ENCODE data around the gene XKR8. TPM values are rescaled to one million over a fixed set of nuclear protein-coding genes. Genes with fewer than 3 reads are reported as not detected.

The XKR8 gene
- total and polyA plus RNA-seq, 8 donors: 4.5 to 9.5 (median 7.5) TPM

GRCh38 chr1:27970401-27970800, 10.6 kb downstream of the XKR8 start:
- TF ChIP-seq CTCF (IDR thresholded peaks at IDR 0.05): no peak
- no peak for FAIRE-seq
- H3K36me3 ChIP-seq: peaks cover 3 to 28% (median 9%) of the 10 kb centered on the region in 3 donors
- no peaks in the 10 kb centered on the region for H3K9me3 ChIP-seq
- DNase-seq: no peak
- intact Hi-C loops (cut with DNase I): no loop called here
- ATAC-seq: peak in 3 of 4 donors; percentile 24 to 55 (median 43)
- H3K4me1 ChIP-seq: no peaks in the 10 kb centered on the region
- no peak overlapping the region for H3K4me3 ChIP-seq
- H3K27ac ChIP-seq: no peak overlapping the region
- no peaks in the 10 kb centered on the region for H3K27me3 ChIP-seq
- WGBS, 2 donors: 87 to 89% methylated on average over 6 of the region's 6 CpGs

- DNase-seq: no peak
These were observed 11.9 kb downstream of the XKR8 start for GRCh38 chr1:27971674-27972073.

GRCh38 chr1:27972141-27972540, 12.4 kb downstream of the XKR8 start:
- no peak for ATAC-seq
- no peak for DNase-seq
- Histone ChIP-seq H3K27me3 (no peaks in the 10 kb centered on the region), H3K36me3 (peaks cover 0 to 26% (median 3%) of the 10 kb centered on the region in 3 donors), H3K4me1 (no peaks in the 10 kb centered on the region), H3K9me3 (no peaks in the 10 kb centered on the region), H3K27ac (no peak overlapping the region), H3K4me3 (no peak overlapping the region)
- no peak for TF ChIP-seq CTCF (IDR thresholded peaks at IDR 0.05)
- no peak for FAIRE-seq
- intact Hi-C loops (cut with DNase I): no loop called here
- WGBS, 2 donors: 78 to 93% methylated on average over 4 of the region's 4 CpGs

More at GRCh38 chr1:27971674-27972073, 11.9 kb downstream of the XKR8 start:
- Histone ChIP-seq H3K9me3 (no peaks in the 10 kb centered on the region), H3K27ac (no peak overlapping the region), H3K4me3 (no peak overlapping the region), H3K27me3 (no peaks in the 10 kb centered on the region), H3K36me3 (peaks cover 3 to 26% (median 3%) of the 10 kb centered on the region in 3 donors), H3K4me1 (no peaks in the 10 kb centered on the region)
- ATAC-seq (peak in 2 of 4 donors; percentile 38 to 59), FAIRE-seq (no peak)
- no peak for TF ChIP-seq CTCF (IDR thresholded peaks at IDR 0.05)
- intact Hi-C loops (cut with DNase I): no loop called here

GRCh38 chr1:27973771-27974416, 14.1 kb downstream of the XKR8 start:
- Histone ChIP-seq H3K27me3 (no peaks in the 10 kb centered on the region), H3K9me3 (no peaks in the 10 kb centered on the region), H3K4me3 (no peak overlapping the region), H3K36me3 (peaks cover 0 to 10% (median 3%) of the 10 kb centered on the region in 3 donors), H3K27ac (no peak overlapping the region), H3K4me1 (no peaks in the 10 kb centered on the region)
- no peak for TF ChIP-seq CTCF (IDR thresholded peaks at IDR 0.05)
- DNase-seq (no peak), FAIRE-seq (no peak), ATAC-seq (no peak)
- 63 to 73% methylated on average over 4 of the region's 4 CpGs for WGBS, 2 donors
- intact Hi-C loops (cut with DNase I): no loop called here

- intact Hi-C loops (cut with DNase I): no loop called here
- ATAC-seq (no peak), DNase-seq (no peak), FAIRE-seq (no peak)
- no peaks in the 10 kb centered on the region for H3K9me3 ChIP-seq
- H3K4me3 ChIP-seq: no peak overlapping the region
- no peak overlapping the region for H3K27ac ChIP-seq
- H3K4me1 ChIP-seq: no peaks in the 10 kb centered on the region
- H3K27me3 ChIP-seq: no peaks in the 10 kb centered on the region
- no peak for TF ChIP-seq CTCF (IDR thresholded peaks at IDR 0.05)
- peaks cover 0 to 9% (median 3%) of the 10 kb centered on the region in 3 donors for H3K36me3 ChIP-seq
These were observed 14.6 kb downstream of the XKR8 start for GRCh38 chr1:27974417-27974781.

Data from pancreas (tissue), 10 donors.